Natural killer cell treated with Interleukin-12 subunit alpha and Interleukin-12 subunit beta and Interleukin-15 and Interleukin-18, amount 100 ng/mL, for 72 hours (primary cell): ENCODE measurements around the gene CD1C. TPM values are rescaled to one million over a fixed set of nuclear protein-coding genes. Genes with fewer than 3 reads are reported as not detected.
"Not testable (repeated sequence)": the region's sequence is repeated elsewhere in the genome, so short reads cannot be mapped to it uniquely, and the experiment has no call there.

Source experiments
- ATAC-seq, 2 donors: fragments of 150-1000 bp; cut with Tn5 transposase in 1 of 2; sonication (Bioruptor Pico), chemical (Tn5 transposase) in 1 of 2; 2 replicates each; pipeline ENCODE4 v1.10.0; 2021
- DNase-seq: peaks from one replicate; pipeline ENCODE4 v3.0.0; 2022; ENCODE audit warnings: low spot score
- H3K27ac Mint-ChIP-seq, 2 donors: 1 replicate in 1 of 2; 2 replicates in 1 of 2; pipeline ENCODE4 v1.8.0; 2022; ENCODE audit warnings: mixed read lengths in 2 of 2, mild to moderate bottlenecking in 1 of 2, moderate library complexity in 1 of 2
- H3K27me3 Mint-ChIP-seq, 2 donors: 1 replicate in 1 of 2; 2 replicates in 1 of 2; pipeline ENCODE4 v1.8.0; 2022; ENCODE audit warnings: mixed read lengths in 2 of 2
- H3K36me3 Mint-ChIP-seq: one replicate; pipeline ENCODE4 v1.8.0; 2022; ENCODE audit warnings: mixed read lengths
- H3K4me1 Mint-ChIP-seq, 2 donors: 1 replicate in 1 of 2; 2 replicates in 1 of 2; pipeline ENCODE4 v1.8.0; 2022; ENCODE audit warnings: low read depth in 2 of 2, mixed read lengths in 2 of 2, mild to moderate bottlenecking in 1 of 2
- H3K4me3 Mint-ChIP-seq: one replicate; pipeline ENCODE4 v1.8.0; 2022; ENCODE audit warnings: mixed read lengths
- H3K9me3 Mint-ChIP-seq: 2 replicates; pipeline ENCODE4 v1.8.0; 2022; ENCODE audit warnings: mixed read lengths
- total RNA-seq, 2 donors: library from RNA; stranded (reverse); gene quantifications; one replicate each; pipeline ENCODE4 v1.2.3, GENCODE V29; 2022

CD1C gene
- total RNA-seq, 2 donors from 2014 or later: not detected

GRCh38 chr1:158331481-158332150, 41.9 kb downstream of the CD1C start, which contains the start of gene CD1B:
TSS of gene CD1B (minus strand) at chr1:158331531. CDS start at chr1:158331423, 108 bp downstream.
- H3K9me3 Mint-ChIP-seq: no peaks in the 10 kb centered on the region
- DNase-seq: no peak
- H3K4me3 Mint-ChIP-seq: no peak within 1 kb of the TSS
- peaks cover 0 to 4% of the 10 kb centered on the region in 2 donors for H3K27me3 Mint-ChIP-seq
- no peaks in the 10 kb centered on the region for H3K36me3 Mint-ChIP-seq
- ATAC-seq: no peak
- peaks cover 11 to 20% of the 10 kb centered on the region in 2 donors for H3K4me1 Mint-ChIP-seq
- H3K27ac Mint-ChIP-seq: no peak within 1 kb of the TSS

- DNase-seq (no peak), ATAC-seq (no peak)
- H3K27me3 Mint-ChIP-seq: peaks cover 9 to 14% of the 10 kb centered on the region in 2 donors
- H3K9me3 Mint-ChIP-seq: no peaks in the 10 kb centered on the region
- H3K4me1 Mint-ChIP-seq: peaks cover 11 to 20% of the 10 kb centered on the region in 2 donors
- H3K4me3 Mint-ChIP-seq: peak overlapping the region; percentile 23
- no peak overlapping the region for H3K27ac Mint-ChIP-seq
- peaks cover 6% of the 10 kb centered on the region for H3K36me3 Mint-ChIP-seq
Measured at GRCh38 chr1:158333405-158334155, 43.9 kb downstream of the CD1C start.

DNA sequence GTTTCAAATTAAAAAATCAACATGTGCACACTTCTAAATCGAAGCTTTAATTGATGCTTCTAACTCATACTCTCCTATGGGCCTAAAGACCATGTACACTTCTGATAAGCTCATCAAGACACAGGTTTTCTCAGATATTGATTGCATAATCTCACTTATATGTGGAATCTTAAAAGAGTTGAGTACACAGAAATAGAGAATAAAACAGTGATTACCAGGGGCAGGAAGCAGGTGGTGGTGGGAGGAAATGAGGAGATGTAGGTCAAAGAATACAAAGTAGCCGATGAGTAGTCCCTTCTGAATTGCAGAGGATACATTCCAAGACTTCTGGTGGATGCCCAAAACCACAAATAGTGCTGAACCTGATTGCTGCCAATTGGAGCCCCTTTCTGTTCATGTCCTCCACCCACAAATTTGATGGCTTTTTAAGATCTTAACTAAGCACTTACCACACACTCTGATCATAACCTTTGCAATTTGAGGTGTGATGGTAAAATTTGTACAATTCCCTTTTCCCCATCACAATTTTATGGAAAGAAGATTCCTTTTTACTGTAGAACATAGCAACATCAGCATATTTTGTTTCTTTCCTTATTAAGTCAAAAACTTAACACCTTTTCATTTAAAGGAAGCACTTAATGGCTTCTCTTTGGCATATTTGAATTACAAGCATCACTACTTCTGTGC, 44.9 kb downstream of the CD1C start:
- Mint-ChIP-seq H3K27me3 (peaks cover 17 to 20% of the 10 kb centered on the region in 2 donors), H3K36me3 (peaks cover 10% of the 10 kb centered on the region), H3K4me1 (peaks cover 11 to 20% of the 10 kb centered on the region in 2 donors), H3K4me3 (no peak overlapping the region), H3K9me3 (no peaks in the 10 kb centered on the region), H3K27ac (no peak overlapping the region)
- ATAC-seq (no peak), DNase-seq (no peak)

- Mint-ChIP-seq H3K27ac (no peak overlapping the region), H3K9me3 (no peaks in the 10 kb centered on the region), H3K4me1 (peaks cover 11 to 20% of the 10 kb centered on the region in 2 donors), H3K36me3 (peaks cover 11% of the 10 kb centered on the region), H3K4me3 (no peak overlapping the region), H3K27me3 (peaks cover 17 to 20% of the 10 kb centered on the region in 2 donors)
- ATAC-seq (no peak), DNase-seq (no peak)
Measured at GRCh38 chr1:158335213-158335532, 45.5 kb downstream of the CD1C start.

GRCh38 chr1:158336413-158336812, 46.7 kb downstream of the CD1C start:
- Mint-ChIP-seq H3K4me1 (peaks cover 11 to 20% of the 10 kb centered on the region in 2 donors), H3K36me3 (peaks cover 16% of the 10 kb centered on the region), H3K27me3 (peaks cover 20 to 23% of the 10 kb centered on the region in 2 donors)
- not testable (repeated sequence) for ATAC-seq, H3K4me3 Mint-ChIP-seq, H3K9me3 Mint-ChIP-seq, DNase-seq, H3K27ac Mint-ChIP-seq

Other genes with a start within 250 kb of the CD1C start
- gene CD1D, start 109.0 kb upstream of the CD1C start, total RNA-seq: not detected
- not detected for gene CD1A, start 35.5 kb upstream of the CD1C start, total RNA-seq
- gene CD1B, start 41.6 kb downstream of the CD1C start, total RNA-seq: not detected
- gene CD1E, start 64.0 kb downstream of the CD1C start, total RNA-seq: not detected
- gene OR10T2, start 109.5 kb downstream of the CD1C start, total RNA-seq: not detected
- not detected for gene OR10K2, start 136.3 kb downstream of the CD1C start, total RNA-seq
- gene OR10K1, start 171.9 kb downstream of the CD1C start, total RNA-seq: not detected
- gene OR10R2, start 182.3 kb downstream of the CD1C start, total RNA-seq: not detected